Loucy (cell line): ENCODE measurements around the gene GFER.

Experiments used
- H2AFZ ChIP-seq: fragments of 200-600 bp; sonication (generic); 2 replicates; pipeline ENCODE4 v1.6.0; 2016; ENCODE audit warnings: antibody characterized with exemption, mild to moderate bottlenecking, low read length, moderate library complexity
- H3F3A ChIP-seq: fragments of 200-600 bp; 2 replicates; pipeline ENCODE4 v1.6.0; 2016; ENCODE audit warnings: antibody characterized with exemption, low read depth, mild to moderate bottlenecking
- H3K27me3 ChIP-seq: fragments of 200-600 bp; sonication (generic); 2 replicates; pipeline ENCODE4 v1.6.1; 2014; ENCODE audit warnings: low read length, mild to moderate bottlenecking; ENCODE audit not compliant: insufficient read depth, poor library complexity, severe bottlenecking
- H3K36me3 ChIP-seq: fragments of 200-600 bp; sonication (generic); 2 replicates; pipeline ENCODE4 v1.6.1; 2016; ENCODE audit warnings: low read length; ENCODE audit not compliant: insufficient read depth
- H3K4me1 ChIP-seq: fragments of 200-600 bp; sonication (generic); 2 replicates; pipeline ENCODE4 v1.5.1; 2014; ENCODE audit warnings: low read length, mild to moderate bottlenecking; ENCODE audit not compliant: insufficient read depth, poor library complexity, severe bottlenecking
- H3K4me2 ChIP-seq: fragments of 200-600 bp; sonication (generic); 2 replicates; pipeline ENCODE4 v1.6.0; 2014; ENCODE audit warnings: antibody characterized with exemption, low read length, low read depth, mild to moderate bottlenecking; ENCODE audit not compliant: poor library complexity, severe bottlenecking
- H3K4me3 ChIP-seq: fragments of 200-600 bp; sonication (generic); 2 replicates; pipeline ENCODE4 v1.5.1; 2014; ENCODE audit warnings: low read length, mild to moderate bottlenecking, mixed read lengths; ENCODE audit not compliant: poor library complexity, severe bottlenecking
- H3K79me2 ChIP-seq: fragments of 200-600 bp; sonication (generic); 2 replicates; pipeline ENCODE4 v1.6.1; 2014; ENCODE audit warnings: low read length; ENCODE audit not compliant: insufficient read depth
- H3K9ac ChIP-seq: fragments of 200-600 bp; sonication (generic); 2 replicates; pipeline ENCODE4 v1.6.0; 2014; ENCODE audit warnings: mild to moderate bottlenecking, low read depth, low read length, moderate library complexity; ENCODE audit not compliant: poor library complexity, severe bottlenecking
- H3K9me2 ChIP-seq: fragments of 200-600 bp; sonication (generic); replicated peaks from 2 replicates; pipeline ENCODE4 v1.6.1; 2016; ENCODE audit warnings: low read depth, low read length, mixed read lengths
- H3K9me3 ChIP-seq: fragments of 200-600 bp; sonication (generic); 2 replicates; pipeline ENCODE4 v1.6.1; 2014; ENCODE audit warnings: mild to moderate bottlenecking, antibody characterized with exemption, low read length, low read depth; ENCODE audit not compliant: insufficient read depth
- H4K20me1 ChIP-seq: fragments of 200-600 bp; sonication (generic); 2 replicates; pipeline ENCODE4 v1.6.0; 2014; ENCODE audit warnings: antibody characterized with exemption, low read length, mild to moderate bottlenecking; ENCODE audit not compliant: insufficient read depth, poor library complexity, severe bottlenecking
- CTCF ChIP-seq: fragments of 200-600 bp; sonication (generic); conservative IDR thresholded peaks from 2 replicates; pipeline ENCODE4 v1.5.1; 2014; ENCODE audit warnings: mild to moderate bottlenecking, antibody characterized with exemption, low read length
- EZH2phosphoT487 ChIP-seq: fragments of 200-600 bp; IDR thresholded peaks from 2 replicates; pipeline ENCODE4 v1.6.1; 2018; ENCODE audit warnings: antibody characterized with exemption, mild to moderate bottlenecking, moderate library complexity, borderline replicate concordance

The GFER gene

GRCh38 chr16:1941162-1942046 is 42.6 kb upstream of the GFER start:
- TF ChIP-seq CTCF (no peak), EZH2phosphoT487 (no peak)
- Histone ChIP-seq H2AFZ (no peak overlapping the region), H3K9me2 (no peaks in the 10 kb centered on the region), H3K4me1 (peaks cover 5% of the 10 kb centered on the region), H3K4me3 (peak overlapping the region; percentile 85), H4K20me1 (no peaks in the 10 kb centered on the region), H3K27me3 (no peaks in the 10 kb centered on the region), H3K9me3 (no peaks in the 10 kb centered on the region), H3K79me2 (peaks cover 11% of the 10 kb centered on the region; the same call in 1 of the 2 replicates), H3K36me3 (no peaks in the 10 kb centered on the region), H3F3A (no peaks in the 10 kb centered on the region), H3K9ac (peak overlapping the region; percentile 87), H3K4me2 (peak overlapping the region; percentile 79)

- H3K4me3 ChIP-seq: peak overlapping the region; percentile 85
- H3K36me3 ChIP-seq: no peaks in the 10 kb centered on the region
- H3K9ac ChIP-seq: peak overlapping the region; percentile 87
- peak overlapping the region; percentile 81; the same call in 1 of the 2 replicates for H2AFZ ChIP-seq
- H3F3A ChIP-seq: no peaks in the 10 kb centered on the region
- H3K79me2 ChIP-seq: peaks cover 11% of the 10 kb centered on the region; the same call in 1 of the 2 replicates
- H3K4me1 ChIP-seq: peaks cover 5% of the 10 kb centered on the region
- no peak for TF ChIP-seq CTCF
- TF ChIP-seq EZH2phosphoT487: no peak
- H3K9me2 ChIP-seq: no peaks in the 10 kb centered on the region
- no peaks in the 10 kb centered on the region for H3K9me3 ChIP-seq
- no peaks in the 10 kb centered on the region for H4K20me1 ChIP-seq
- peak overlapping the region; percentile 79 for H3K4me2 ChIP-seq
- no peaks in the 10 kb centered on the region for H3K27me3 ChIP-seq
Measured at GRCh38 chr16:1942047-1942809, 41.8 kb upstream of the GFER start.

GRCh38 chr16:1942810-1943726 is 40.9 kb upstream of the GFER start, which contains the start of gene MSRB1:
MSRB1 (minus strand) TSS chr16:1943199; CDS start chr16:1943156, 43 bp downstream.
- Histone ChIP-seq H4K20me1 (no peaks in the 10 kb centered on the region), H3K79me2 (peaks cover 11% of the 10 kb centered on the region; the same call in 1 of the 2 replicates), H3K4me2 (peak within 1 kb of the TSS; percentile 79), H3K9me3 (no peaks in the 10 kb centered on the region), H3K27me3 (no peaks in the 10 kb centered on the region), H3K9me2 (no peaks in the 10 kb centered on the region), H3K36me3 (no peaks in the 10 kb centered on the region), H3K4me1 (peaks cover 5% of the 10 kb centered on the region), H3K9ac (peak within 1 kb of the TSS; percentile 87), H2AFZ (peak within 1 kb of the TSS; percentile 81; the same call in 1 of the 2 replicates), H3F3A (no peaks in the 10 kb centered on the region), H3K4me3 (peak within 1 kb of the TSS; percentile 85)
- no peak for TF ChIP-seq CTCF
- TF ChIP-seq EZH2phosphoT487: no peak
